Liver (tissue), 9 donors: Measurements from ENCODE around the gene HPCAL1. TPM values are rescaled to one million over a fixed set of nuclear protein-coding genes. Genes with fewer than 3 reads are reported as not detected.

Source experiments
- DNase-seq: peaks from one replicate; pipeline ENCODE4 v3.0.0-alpha.2; 2017; ENCODE audit warnings: low spot score
- H3K27ac ChIP-seq, 2 donors: one replicate each; pipeline ENCODE4 v1.7.0; 2013; ENCODE audit warnings: inconsistent platforms in 2 of 2, low read length in 2 of 2, control low read depth in 1 of 2, low read depth in 1 of 2, mild to moderate bottlenecking in 1 of 2
- H3K27me3 ChIP-seq, 4 donors: one replicate each; pipeline versions ENCODE4 v1.6.1 to v1.7.0; 2013; ENCODE audit warnings: low read length in 3 of 4, inconsistent platforms in 1 of 4, mild to moderate bottlenecking in 1 of 4, moderate library complexity in 1 of 4; ENCODE audit not compliant: control insufficient read depth in 4 of 4, insufficient read depth in 4 of 4
- H3K36me3 ChIP-seq, 4 donors: one replicate each; pipeline versions ENCODE4 v1.6.1 to v1.7.0; 2013; ENCODE audit warnings: low read length in 3 of 4, mild to moderate bottlenecking in 3 of 4, low read depth in 1 of 4, moderate library complexity in 1 of 4; ENCODE audit not compliant: control insufficient read depth in 4 of 4, insufficient read depth in 3 of 4
- H3K4me1 ChIP-seq, 4 donors: one replicate each; pipeline versions ENCODE4 v1.6.1 to v1.7.0; 2013; ENCODE audit warnings: low read length in 3 of 4, mild to moderate bottlenecking in 3 of 4, moderate library complexity in 1 of 4; ENCODE audit not compliant: control insufficient read depth in 4 of 4, insufficient read depth in 4 of 4
- H3K4me3 ChIP-seq, 3 donors: one replicate each; pipeline versions ENCODE4 v1.6.1 to v1.7.0; 2013; ENCODE audit warnings: low read length in 3 of 3, control low read depth in 1 of 3, low read depth in 1 of 3, mild to moderate bottlenecking in 1 of 3
- H3K9ac ChIP-seq, 2 donors: one replicate each; pipeline ENCODE4 v1.7.0; 2013; ENCODE audit warnings: low read length in 2 of 2, mild to moderate bottlenecking in 2 of 2, moderate library complexity in 2 of 2, control low read depth in 1 of 2, low read depth in 1 of 2
- H3K9me3 ChIP-seq, 4 donors: one replicate each; pipeline versions ENCODE4 v1.6.1 to v1.7.0; 2013; ENCODE audit warnings: low read length in 3 of 4; ENCODE audit not compliant: control insufficient read depth in 4 of 4
- EGR1 ChIP-seq, 2 donors: IDR thresholded peaks; 2 replicates each; pipeline ENCODE4 v1.6.1; 2016 to 2018; ENCODE audit warnings: antibody characterized with exemption in 2 of 2, low read depth in 2 of 2
- FOXA1 ChIP-seq: IDR thresholded peaks from 2 replicates; pipeline ENCODE4 v1.6.1; 2016; ENCODE audit warnings: antibody characterized with exemption
- GABPA ChIP-seq, 2 donors: IDR thresholded peaks in 1 of 2; conservative IDR thresholded peaks in 1 of 2; 2 replicates each; pipeline ENCODE4 v1.6.1; 2016; ENCODE audit warnings: antibody characterized with exemption in 2 of 2, mild to moderate bottlenecking in 1 of 2, moderate library complexity in 1 of 2
- HNF4G ChIP-seq: IDR thresholded peaks from 2 replicates; pipeline ENCODE4 v1.6.1; 2016; ENCODE audit warnings: antibody characterized with exemption
- JUND ChIP-seq, 2 donors: IDR thresholded peaks; 2 replicates each; pipeline ENCODE4 v1.6.1; 2016; ENCODE audit warnings: antibody characterized with exemption in 2 of 2
- MAX ChIP-seq: IDR thresholded peaks from 2 replicates; pipeline ENCODE4 v1.6.1; 2016; ENCODE audit warnings: antibody characterized with exemption
- NR2F2 ChIP-seq: IDR thresholded peaks from 2 replicates; pipeline ENCODE4 v1.6.1; 2016; ENCODE audit warnings: antibody characterized with exemption
- RAD21 ChIP-seq, 2 donors: IDR thresholded peaks; 2 replicates each; pipeline ENCODE4 v1.6.1; 2016; ENCODE audit warnings: antibody characterized with exemption in 2 of 2, mild to moderate bottlenecking in 2 of 2
- RXRA ChIP-seq, 2 donors: IDR thresholded peaks; 2 replicates each; pipeline ENCODE4 v1.6.1; 2017 to 2018; ENCODE audit warnings: antibody characterized with exemption in 2 of 2, mild to moderate bottlenecking in 1 of 2
- SP1 ChIP-seq: IDR thresholded peaks from 2 replicates; pipeline ENCODE4 v1.6.1; 2018; ENCODE audit warnings: antibody characterized with exemption, mild to moderate bottlenecking
- TAF1 ChIP-seq: conservative IDR thresholded peaks from 2 replicates; pipeline ENCODE4 v1.6.1; 2016; ENCODE audit warnings: antibody characterized with exemption, mild to moderate bottlenecking
- WGBS: extraction: QIAGEN DNeasy Blood & Tissue Kit; methylation state at CpG from one replicate; pipeline ENCODE4 v1.1.7; 2013; 5-methylcytosine and 5-hydroxymethylcytosine counted together
- polyA plus RNA-seq, 2 donors: library from polyadenylated mRNA; stranded (reverse) in 1 of 2; unstranded in 1 of 2; fragments of 200-250 nt in 1 of 2; fragments of >200 nt in 1 of 2; fragmentation: Nextera tagmentation in 1 of 2; extraction: Ambion mirVana in 1 of 2; gene quantifications; one replicate each; pipeline versions ENCODE4 v1.2.1 to v1.2.3, GENCODE V29; 2013 to 2015
- total RNA-seq, 2 donors: library from RNA; depleted of rRNA; stranded (reverse); fragments of >200 nt; gene quantifications; one replicate each; pipeline ENCODE4 v1.2.3, GENCODE V29; 2014
- TF ChIP-seq, protein P1 (sequence below): IDR thresholded peaks from 2 replicates; pipeline ENCODE4 v1.6.1; 2016; ENCODE audit warnings: antibody characterized with exemption
- donor health status: healthy.
- donor health status: healthy.
- donor health status: healthy.
- donor health status: healthy.
- donor health status: healthy.

The HPCAL1 gene
- total and polyA plus RNA-seq, 4 donors: 17.3 to 27.9 (median 22.9) TPM

DNA sequence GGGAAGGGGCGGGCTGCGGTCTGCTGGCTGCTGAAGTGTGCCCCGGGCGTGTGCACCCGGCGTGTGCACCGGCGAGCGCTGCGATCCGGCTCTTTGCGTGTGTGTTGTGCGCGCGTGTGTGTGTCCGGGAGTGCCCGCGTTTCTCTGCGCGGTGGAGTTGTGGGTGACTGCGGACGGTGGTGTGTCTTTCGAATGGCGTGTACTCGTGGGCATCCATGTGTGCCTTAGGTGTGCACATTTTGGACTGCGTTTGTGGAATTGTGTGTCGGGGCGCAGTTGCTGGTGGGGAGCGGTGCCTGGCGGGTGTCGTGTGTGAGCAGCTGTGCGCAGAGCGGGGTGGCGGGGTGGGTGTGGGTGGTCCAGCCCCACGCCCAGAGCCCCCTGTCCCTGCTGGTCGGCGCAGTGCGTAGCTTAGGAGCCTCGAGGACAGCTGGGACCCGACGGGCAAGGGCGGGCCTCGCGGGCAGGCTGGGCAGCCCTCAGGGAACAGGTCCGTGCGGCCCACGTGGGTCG is 533 bp downstream of the HPCAL1 start (continued):
- TF ChIP-seq, protein P1, sequence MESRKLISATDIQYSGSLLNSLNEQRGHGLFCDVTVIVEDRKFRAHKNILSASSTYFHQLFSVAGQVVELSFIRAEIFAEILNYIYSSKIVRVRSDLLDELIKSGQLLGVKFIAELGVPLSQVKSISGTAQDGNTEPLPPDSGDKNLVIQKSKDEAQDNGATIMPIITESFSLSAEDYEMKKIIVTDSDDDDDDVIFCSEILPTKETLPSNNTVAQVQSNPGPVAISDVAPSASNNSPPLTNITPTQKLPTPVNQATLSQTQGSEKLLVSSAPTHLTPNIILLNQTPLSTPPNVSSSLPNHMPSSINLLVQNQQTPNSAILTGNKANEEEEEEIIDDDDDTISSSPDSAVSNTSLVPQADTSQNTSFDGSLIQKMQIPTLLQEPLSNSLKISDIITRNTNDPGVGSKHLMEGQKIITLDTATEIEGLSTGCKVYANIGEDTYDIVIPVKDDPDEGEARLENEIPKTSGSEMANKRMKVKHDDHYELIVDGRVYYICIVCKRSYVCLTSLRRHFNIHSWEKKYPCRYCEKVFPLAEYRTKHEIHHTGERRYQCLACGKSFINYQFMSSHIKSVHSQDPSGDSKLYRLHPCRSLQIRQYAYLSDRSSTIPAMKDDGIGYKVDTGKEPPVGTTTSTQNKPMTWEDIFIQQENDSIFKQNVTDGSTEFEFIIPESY: no peak
- TF ChIP-seq TAF1 (no peak), RXRA (IDR thresholded peaks at IDR 0.05) (no peak), SP1 (no peak), HNF4G (no peak), JUND (IDR thresholded peaks at IDR 0.05) (no peak)

DNA sequence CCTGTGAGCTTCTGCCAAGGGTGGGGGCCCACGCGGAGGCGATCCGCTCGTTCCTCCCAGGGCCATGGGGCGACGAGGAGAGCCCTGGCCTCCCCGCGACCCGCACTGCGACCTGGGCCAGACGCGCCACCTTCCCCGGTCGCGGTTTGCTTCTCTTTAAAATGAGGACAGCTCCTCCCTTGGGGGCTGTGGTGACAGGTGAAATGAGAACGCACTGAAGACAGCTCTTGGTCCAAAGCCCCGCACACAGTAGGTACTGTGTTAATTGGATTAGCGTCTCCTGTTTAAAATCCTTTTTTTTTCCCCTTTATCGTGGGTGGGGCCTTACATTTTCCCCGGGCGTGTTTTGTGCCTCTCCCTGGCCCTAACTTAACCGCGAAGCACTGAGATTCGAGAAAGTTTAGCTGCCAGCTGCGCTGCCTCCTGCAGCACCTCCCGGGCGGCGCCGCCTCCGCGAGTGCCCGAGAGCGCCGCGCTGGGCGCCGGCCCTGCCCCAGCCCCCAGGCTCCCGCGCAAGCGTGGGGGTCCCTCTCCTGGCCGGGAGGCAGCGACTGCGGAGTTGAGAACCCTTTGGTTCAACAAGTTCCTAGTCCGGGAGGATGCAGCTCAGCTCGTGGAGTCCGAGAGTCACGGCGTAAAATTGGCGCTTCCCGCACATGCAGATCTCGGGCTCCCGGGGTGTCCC is 1.1 kb downstream of the HPCAL1 start:
- H3K27ac ChIP-seq: peak overlapping the region; percentile 95 to 97
- no peaks in the 10 kb centered on the region for H3K9me3 ChIP-seq
- under 1% methylated on average over 53 of the region's 53 CpGs for WGBS
- DNase-seq: no peak
- peak overlapping the region; percentile 94 to 100 (median 97) for H3K4me3 ChIP-seq
- H3K27me3 ChIP-seq: no peaks in the 10 kb centered on the region
- no peak for TF ChIP-seq NR2F2
- peak in 1 of 2 donors; percentile 11 for TF ChIP-seq RAD21 (IDR thresholded peaks at IDR 0.05)
- H3K36me3 ChIP-seq: no peaks in the 10 kb centered on the region
- H3K4me1 ChIP-seq: peaks cover 12 to 58% (median 42%) of the 10 kb centered on the region in 4 donors
- H3K9ac ChIP-seq: peak overlapping the region; percentile 78 to 87

- Histone ChIP-seq H3K4me3 (peak overlapping the region; percentile 94 to 100 (median 97)), H3K27me3 (no peaks in the 10 kb centered on the region), H3K36me3 (no peaks in the 10 kb centered on the region), H3K9ac (peak overlapping the region; percentile 51 to 78), H3K9me3 (no peaks in the 10 kb centered on the region), H3K27ac (peak overlapping the region; percentile 95 to 97), H3K4me1 (peaks cover 12 to 57% (median 42%) of the 10 kb centered on the region in 4 donors)
- TF ChIP-seq GABPA (IDR thresholded peaks at IDR 0.05 in 1 of 2, conservative IDR thresholded peaks at IDR 0.05 in 1 of 2) (no peak), MAX (no peak), HNF4G (no peak), RXRA (IDR thresholded peaks at IDR 0.05) (no peak), FOXA1 (no peak), RAD21 (IDR thresholded peaks at IDR 0.05) (no peak), EGR1 (IDR thresholded peaks at IDR 0.05; ENCODE audit: low read depth in 2 of 2) (no peak), TAF1 (no peak), SP1 (no peak)
- WGBS: 53% methylated on average over 28 of the region's 28 CpGs
- DNase-seq: no peak
Observed at GRCh38 chr2:10304458-10305253, 2.0 kb downstream of the HPCAL1 start.

GRCh38 chr2:10305254-10305635 is 2.5 kb downstream of the HPCAL1 start:
- H3K4me1 ChIP-seq: peaks cover 12 to 56% (median 42%) of the 10 kb centered on the region in 4 donors
- peak overlapping the region; percentile 17 to 48 for H3K27ac ChIP-seq
- no peaks in the 10 kb centered on the region for H3K9me3 ChIP-seq
- DNase-seq: no peak
- H3K27me3 ChIP-seq: no peaks in the 10 kb centered on the region
- no peaks in the 10 kb centered on the region for H3K36me3 ChIP-seq
- WGBS: 63% methylated on average over 4 of the region's 4 CpGs
- no peak overlapping the region for H3K4me3 ChIP-seq
- no peak overlapping the region for H3K9ac ChIP-seq
- TF ChIP-seq JUND (IDR thresholded peaks at IDR 0.05): no peak
